ENCODE measurements around the gene GPR12. TPM values are rescaled to one million over a fixed set of nuclear protein-coding genes. Genes with fewer than 3 reads are reported as not detected.

GPR12 gene
- total RNA-seq, 2 donors from 2014 or later = not detected

DNA sequence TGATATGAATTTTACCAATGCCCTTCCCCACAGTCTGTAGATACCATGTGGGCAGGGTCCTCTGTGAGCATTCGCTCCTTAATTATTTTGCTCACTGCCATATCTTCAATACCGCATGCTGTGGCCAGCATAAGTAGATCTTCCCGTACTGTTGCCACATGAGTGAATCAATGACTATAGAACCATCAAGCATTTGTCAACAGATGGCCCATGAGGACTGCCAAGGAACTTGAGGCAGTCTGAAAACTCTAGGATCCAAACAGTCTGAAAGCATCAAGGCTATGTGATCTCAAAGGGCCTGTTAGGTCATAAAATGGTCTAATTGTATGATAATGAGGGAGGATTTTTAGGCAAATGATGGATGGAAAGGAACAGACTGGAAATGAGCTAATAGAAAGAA, 27.4 kb upstream of the GPR12 start:
- H3K4me1 ChIP-seq (ENCODE audit: control insufficient read depth, insufficient read depth, low read length) = no peaks in the 10 kb centered on the region
- H3K4me3 ChIP-seq (ENCODE audit: low read length) = no peak overlapping the region
- no peak for DNase-seq
- H3K27me3 Mint-ChIP-seq (ENCODE audit: insufficient read depth) = peaks cover 50% of the 10 kb centered on the region
- H3K9ac ChIP-seq (ENCODE audit: extremely low read depth, low read length, poor library complexity, severe bottlenecking) = no peak overlapping the region
- H3K27me3 ChIP-seq (ENCODE audit: control insufficient read depth, insufficient read depth, low read length, poor library complexity, severe bottlenecking) = peaks cover 68% of the 10 kb centered on the region
- H3K36me3 Mint-ChIP-seq (ENCODE audit: low read depth) = no peaks in the 10 kb centered on the region
- H3K4me1 Mint-ChIP-seq = peaks cover 5% of the 10 kb centered on the region
- no peaks in the 10 kb centered on the region for H3K36me3 ChIP-seq (ENCODE audit: control insufficient read depth, insufficient read depth, low read length)
- no peak overlapping the region for H3K4me3 Mint-ChIP-seq
- no peak overlapping the region for H3K27ac Mint-ChIP-seq
- no peaks in the 10 kb centered on the region for H3K9me3 Mint-ChIP-seq
- TF ChIP-seq, protein P1, sequence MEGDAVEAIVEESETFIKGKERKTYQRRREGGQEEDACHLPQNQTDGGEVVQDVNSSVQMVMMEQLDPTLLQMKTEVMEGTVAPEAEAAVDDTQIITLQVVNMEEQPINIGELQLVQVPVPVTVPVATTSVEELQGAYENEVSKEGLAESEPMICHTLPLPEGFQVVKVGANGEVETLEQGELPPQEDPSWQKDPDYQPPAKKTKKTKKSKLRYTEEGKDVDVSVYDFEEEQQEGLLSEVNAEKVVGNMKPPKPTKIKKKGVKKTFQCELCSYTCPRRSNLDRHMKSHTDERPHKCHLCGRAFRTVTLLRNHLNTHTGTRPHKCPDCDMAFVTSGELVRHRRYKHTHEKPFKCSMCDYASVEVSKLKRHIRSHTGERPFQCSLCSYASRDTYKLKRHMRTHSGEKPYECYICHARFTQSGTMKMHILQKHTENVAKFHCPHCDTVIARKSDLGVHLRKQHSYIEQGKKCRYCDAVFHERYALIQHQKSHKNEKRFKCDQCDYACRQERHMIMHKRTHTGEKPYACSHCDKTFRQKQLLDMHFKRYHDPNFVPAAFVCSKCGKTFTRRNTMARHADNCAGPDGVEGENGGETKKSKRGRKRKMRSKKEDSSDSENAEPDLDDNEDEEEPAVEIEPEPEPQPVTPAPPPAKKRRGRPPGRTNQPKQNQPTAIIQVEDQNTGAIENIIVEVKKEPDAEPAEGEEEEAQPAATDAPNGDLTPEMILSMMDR (conservative IDR thresholded peaks at IDR 0.05) = no peak
- H3K27ac ChIP-seq (ENCODE audit: low read depth, low read length) = no peak overlapping the region
- no peaks in the 10 kb centered on the region for H3K9me3 ChIP-seq (ENCODE audit: control insufficient read depth, low read length)
- WGBS, 2 experiments (ENCODE audit: insufficient coverage in 1 of 2, insufficient read length in 1 of 2) = 91 to 95% methylated on average over 3 of the region's 3 CpGs

DNA sequence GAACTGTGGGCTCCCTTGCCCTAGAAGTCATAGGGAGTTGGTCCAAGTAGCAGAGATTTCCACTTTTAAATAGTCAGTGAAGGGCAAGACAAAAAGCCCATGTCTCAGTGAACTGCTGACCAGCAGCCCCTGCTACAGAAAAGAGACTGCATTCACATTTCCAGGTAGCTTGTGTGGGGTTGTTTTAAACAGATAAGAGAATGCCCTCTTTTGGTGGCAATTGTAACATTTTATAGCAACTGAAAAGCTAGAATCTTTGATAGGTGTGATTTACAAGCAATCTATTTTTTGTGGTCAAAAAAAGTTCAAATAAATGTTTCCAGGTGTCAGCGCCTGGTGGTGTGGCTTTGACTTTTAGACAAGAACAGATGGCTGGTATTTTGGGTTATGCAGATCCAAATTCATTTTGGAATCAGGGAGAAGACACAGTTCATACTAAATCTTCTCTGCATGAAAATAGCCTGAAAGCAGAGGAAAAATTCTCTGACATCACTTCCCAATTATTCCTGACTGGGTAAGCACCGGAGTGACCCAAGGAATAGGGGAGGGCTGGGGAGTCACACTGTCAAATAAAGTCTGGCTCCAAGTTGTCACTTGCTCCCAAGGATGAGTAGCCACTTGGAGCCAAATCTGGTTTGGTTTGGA, 26.2 kb upstream of the GPR12 start:
- TF ChIP-seq, protein P1 (conservative IDR thresholded peaks at IDR 0.05) = no peak
- no peak overlapping the region for H3K27ac Mint-ChIP-seq
- Histone ChIP-seq H3K36me3 (ENCODE audit: control insufficient read depth, insufficient read depth, low read length) (no peaks in the 10 kb centered on the region), H3K4me1 (ENCODE audit: control insufficient read depth, insufficient read depth, low read length) (no peaks in the 10 kb centered on the region), H3K27me3 (ENCODE audit: control insufficient read depth, insufficient read depth, low read length, poor library complexity, severe bottlenecking) (peaks cover 68% of the 10 kb centered on the region), H3K27ac (ENCODE audit: low read depth, low read length) (no peak overlapping the region), H3K9ac (ENCODE audit: extremely low read depth, low read length, poor library complexity, severe bottlenecking) (no peak overlapping the region), H3K9me3 (ENCODE audit: control insufficient read depth, low read length) (peaks cover 6% of the 10 kb centered on the region), H3K4me3 (ENCODE audit: low read length) (no peak overlapping the region)
- H3K9me3 Mint-ChIP-seq = peaks cover 8% of the 10 kb centered on the region
- peaks cover 51% of the 10 kb centered on the region for H3K27me3 Mint-ChIP-seq (ENCODE audit: insufficient read depth)
- no peak for DNase-seq
- H3K36me3 Mint-ChIP-seq (ENCODE audit: low read depth) = no peaks in the 10 kb centered on the region
- H3K4me3 Mint-ChIP-seq = no peak overlapping the region
- peaks cover 5% of the 10 kb centered on the region for H3K4me1 Mint-ChIP-seq
- 82 to 100% methylated on average over 1 to 2 of the region's 2 CpGs for WGBS, 2 experiments (ENCODE audit: insufficient coverage in 1 of 2, insufficient read length in 1 of 2)

DNA sequence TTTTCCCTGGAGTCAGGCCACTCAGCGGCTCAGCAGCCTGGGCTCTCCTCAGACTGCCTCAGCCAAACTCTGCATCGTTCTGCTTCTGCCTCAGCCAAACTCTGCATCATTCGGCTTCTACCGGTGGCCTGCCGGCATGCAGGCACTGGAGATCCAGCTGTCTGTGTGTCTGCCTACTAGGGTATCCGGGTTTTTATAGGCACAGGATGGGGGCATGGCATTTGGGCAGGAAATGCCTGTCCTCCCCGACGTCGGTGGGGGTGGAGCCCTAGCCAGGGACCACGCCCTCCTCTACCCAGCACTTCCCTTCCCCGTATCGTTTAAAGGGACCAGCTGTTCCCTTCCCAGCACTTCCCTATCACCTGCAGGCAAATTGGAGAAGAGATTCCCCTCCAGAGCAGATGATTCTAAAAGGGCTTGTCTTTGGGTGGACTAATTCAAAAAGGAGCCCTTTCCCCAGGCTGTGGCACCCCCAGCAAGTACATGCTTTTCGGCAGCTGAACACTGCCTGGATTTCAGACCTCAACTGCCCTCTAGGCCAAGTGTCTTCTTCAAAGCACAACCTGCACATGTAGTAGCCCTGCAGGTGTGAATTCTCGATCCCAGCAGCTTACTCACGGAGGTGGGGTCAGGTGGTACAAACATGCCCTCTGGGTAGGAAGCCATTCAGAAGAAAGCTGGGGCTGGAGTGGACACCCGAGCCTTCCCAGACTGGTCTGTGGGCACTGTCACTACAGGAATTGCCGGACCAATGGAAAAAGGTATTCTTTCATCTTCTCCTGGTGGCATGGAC, 25.4 kb upstream of the GPR12 start:
- Mint-ChIP-seq H3K27me3 (ENCODE audit: insufficient read depth) (peaks cover 54% of the 10 kb centered on the region), H3K9me3 (peaks cover 12% of the 10 kb centered on the region)

More for the DNA sequence above, 25.4 kb upstream of the GPR12 start:
- H3K9ac ChIP-seq (ENCODE audit: extremely low read depth, low read length, poor library complexity, severe bottlenecking) = no peak overlapping the region
- H3K4me3 ChIP-seq (ENCODE audit: low read length) = peak overlapping the region; percentile 29
- H3K27me3 ChIP-seq (ENCODE audit: control insufficient read depth, insufficient read depth, low read length, poor library complexity, severe bottlenecking) = peaks cover 69% of the 10 kb centered on the region
- H3K36me3 ChIP-seq (ENCODE audit: control insufficient read depth, insufficient read depth, low read length) = no peaks in the 10 kb centered on the region
- TF ChIP-seq, protein P1 (conservative IDR thresholded peaks at IDR 0.05) = no peak
- H3K4me3 Mint-ChIP-seq = peak overlapping the region; percentile 47
- peaks cover 13% of the 10 kb centered on the region for H3K9me3 ChIP-seq (ENCODE audit: control insufficient read depth, low read length)
- H3K36me3 Mint-ChIP-seq (ENCODE audit: low read depth) = no peaks in the 10 kb centered on the region
- no peak overlapping the region for H3K27ac ChIP-seq (ENCODE audit: low read depth, low read length)
- H3K4me1 ChIP-seq (ENCODE audit: control insufficient read depth, insufficient read depth, low read length) = no peaks in the 10 kb centered on the region
- peak; percentile 71 for DNase-seq
- WGBS, 2 experiments (ENCODE audit: insufficient coverage in 1 of 2, insufficient read length in 1 of 2) = 45 to 51% methylated on average over 12 to 17 of the region's 17 CpGs
- peaks cover 5% of the 10 kb centered on the region for H3K4me1 Mint-ChIP-seq
- H3K27ac Mint-ChIP-seq = no peak overlapping the region

Measured in endodermal cell (in vitro differentiated cells).